ENCODE results near the gene HOXA4. TPM values are rescaled to one million over a fixed set of nuclear protein-coding genes. Genes with fewer than 3 reads are reported as not detected.

HOXA4 gene
- total and polyA plus RNA-seq, 9 donors, result 3.2 to 26.2 (median 22.6) TPM

- peaks cover 71% of the 10 kb centered on the region for H3K27me3 ChIP-seq (ENCODE audit: control insufficient read depth, insufficient read depth, low read length)
- peaks cover 81% of the 10 kb centered on the region for H3K4me1 ChIP-seq (ENCODE audit: control insufficient read depth, insufficient read depth, low read length)
- WGBS (ENCODE audit: insufficient coverage), result 34% methylated on average over 17 of the region's 22 CpGs
- H3K27ac ChIP-seq (ENCODE audit: low read length), result peak overlapping the region; percentile 94
- no peaks in the 10 kb centered on the region for H3K9me3 ChIP-seq (replicated peaks; ENCODE audit: control insufficient read depth, low read depth, low read length)
- H3K4me3 ChIP-seq (ENCODE audit: low read length), result peak overlapping the region; percentile 79
- no peak for DNase-seq
- H3K36me3 ChIP-seq (ENCODE audit: control insufficient read depth, insufficient read depth, low read length), result peaks cover 10% of the 10 kb centered on the region
These were observed 22.4 kb upstream of the HOXA4 start for GRCh38 chr7:27152816-27153442.

DNA sequence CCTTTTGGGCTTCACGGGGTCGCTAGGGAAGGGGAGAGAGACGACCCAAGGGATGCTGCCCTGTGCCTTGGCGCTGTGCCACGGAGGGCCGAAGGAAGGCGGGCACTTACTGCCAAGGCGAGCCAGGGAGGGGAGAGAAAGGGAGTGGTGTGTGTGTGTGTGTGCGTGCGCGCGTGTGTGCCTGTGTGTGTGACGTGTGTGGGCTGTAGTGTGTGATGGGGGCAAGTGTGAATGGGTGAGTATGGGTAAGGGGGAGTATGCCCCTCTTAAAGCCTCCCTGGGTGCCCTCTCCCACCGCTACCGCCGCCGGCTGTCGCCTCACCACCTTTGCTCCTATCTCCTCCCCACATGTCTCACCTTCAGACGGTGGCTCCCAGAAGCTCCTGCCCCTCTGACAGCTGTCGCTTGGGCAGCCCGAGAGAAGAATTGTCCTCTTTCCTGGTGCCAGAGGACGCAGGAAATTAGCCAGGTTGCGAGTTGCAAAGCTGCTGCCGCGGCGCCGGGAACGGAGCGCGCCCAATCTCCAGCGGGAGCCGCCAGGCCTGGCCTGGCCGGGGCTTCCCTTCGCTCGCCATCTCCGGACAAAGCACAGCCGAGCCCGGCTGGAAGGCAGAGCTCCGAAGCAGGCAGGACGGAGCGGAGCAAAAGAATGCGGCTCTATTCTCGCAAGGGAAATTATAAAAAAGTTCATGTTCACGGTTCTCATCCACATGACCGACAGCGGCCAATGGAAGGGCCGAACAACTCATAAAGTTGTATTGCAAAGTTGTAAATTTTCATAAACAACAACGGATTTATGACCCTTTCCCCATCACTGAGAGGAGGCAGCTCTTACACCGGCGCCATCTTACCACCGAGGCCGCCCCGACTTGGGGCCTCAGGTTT is 21.6 kb upstream of the HOXA4 start, which contains the start of gene HOXA3:
HOXA3 (minus strand) TSS at position 653 of the 885 bp plus-strand sequence. CDS start 41,943 bp downstream, outside the sequence.
- DNase-seq, result peak; percentile 94
- Histone ChIP-seq H3K9me3 (replicated peaks; ENCODE audit: control insufficient read depth, low read depth, low read length) (no peaks in the 10 kb centered on the region), H3K27ac (ENCODE audit: low read length) (peak within 1 kb of the TSS; percentile 94), H3K4me3 (ENCODE audit: low read length) (peak within 1 kb of the TSS; percentile 79), H3K36me3 (ENCODE audit: control insufficient read depth, insufficient read depth, low read length) (peaks cover 10% of the 10 kb centered on the region), H3K4me1 (ENCODE audit: control insufficient read depth, insufficient read depth, low read length) (peaks cover 81% of the 10 kb centered on the region), H3K27me3 (ENCODE audit: control insufficient read depth, insufficient read depth, low read length) (peaks cover 67% of the 10 kb centered on the region)
- 2% methylated on average over 42 of the region's 53 CpGs for WGBS (ENCODE audit: insufficient coverage)

GRCh38 chr7:27151341-27151930 is 20.9 kb upstream of the HOXA4 start:
- peaks cover 14% of the 10 kb centered on the region for H3K36me3 ChIP-seq (ENCODE audit: control insufficient read depth, insufficient read depth, low read length)
- peak overlapping the region; percentile 94 for H3K27ac ChIP-seq (ENCODE audit: low read length)
- peak overlapping the region; percentile 79 for H3K4me3 ChIP-seq (ENCODE audit: low read length)
- H3K27me3 ChIP-seq (ENCODE audit: control insufficient read depth, insufficient read depth, low read length), result peaks cover 68% of the 10 kb centered on the region
- no peaks in the 10 kb centered on the region for H3K9me3 ChIP-seq (replicated peaks; ENCODE audit: control insufficient read depth, low read depth, low read length)
- no peak for DNase-seq
- 2% methylated on average over 19 of the region's 27 CpGs for WGBS (ENCODE audit: insufficient coverage)
- H3K4me1 ChIP-seq (ENCODE audit: control insufficient read depth, insufficient read depth, low read length), result peaks cover 84% of the 10 kb centered on the region

DNA sequence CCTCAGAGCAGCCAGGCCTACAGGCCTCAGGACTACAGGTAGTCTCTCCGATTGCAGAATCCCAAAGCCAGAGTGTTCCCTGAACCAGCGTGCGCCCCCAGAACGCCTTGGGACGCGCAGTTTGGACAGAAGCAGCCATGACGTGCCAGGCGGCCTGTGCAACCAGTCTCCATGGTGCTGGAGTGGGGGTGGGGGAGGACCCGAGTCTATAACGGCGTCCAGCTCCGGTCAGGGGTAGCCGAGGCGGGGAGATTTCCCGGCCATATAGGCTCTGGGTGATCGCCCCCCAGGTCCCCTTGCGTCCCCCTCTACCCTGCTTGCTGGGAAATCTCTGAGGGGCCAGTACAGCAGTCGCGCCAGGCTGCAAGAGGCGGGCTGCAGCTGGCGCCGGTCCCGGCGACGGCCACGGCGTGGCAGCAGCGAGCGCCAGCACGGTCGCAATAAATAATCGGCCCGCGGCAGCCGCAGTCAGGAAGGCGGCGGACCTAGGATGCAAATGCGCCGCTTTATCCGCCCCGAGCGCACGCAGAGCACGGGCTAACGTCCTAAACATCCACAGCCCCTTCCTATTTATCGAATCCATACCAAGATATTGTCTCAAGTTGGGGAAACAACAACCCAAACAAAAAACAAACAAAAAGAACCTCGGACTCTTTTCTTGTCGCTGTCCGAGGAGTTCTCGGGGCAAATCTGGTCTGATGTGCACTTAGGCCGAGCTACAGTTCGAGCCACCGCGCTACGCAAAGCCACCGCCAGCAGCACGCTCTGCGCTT is 20.2 kb upstream of the HOXA4 start:
- H3K36me3 ChIP-seq (ENCODE audit: control insufficient read depth, insufficient read depth, low read length), result peaks cover 16% of the 10 kb centered on the region
- WGBS (ENCODE audit: insufficient coverage), result 2% methylated on average over 53 of the region's 58 CpGs
- H3K9me3 ChIP-seq (replicated peaks; ENCODE audit: control insufficient read depth, low read depth, low read length), result no peaks in the 10 kb centered on the region
- H3K4me1 ChIP-seq (ENCODE audit: control insufficient read depth, insufficient read depth, low read length), result peaks cover 88% of the 10 kb centered on the region
- H3K4me3 ChIP-seq (ENCODE audit: low read length), result peak overlapping the region; percentile 79
- H3K27me3 ChIP-seq (ENCODE audit: control insufficient read depth, insufficient read depth, low read length), result peaks cover 65% of the 10 kb centered on the region
- DNase-seq, result peak; percentile 92
- H3K27ac ChIP-seq (ENCODE audit: low read length), result peak overlapping the region; percentile 94

DNA sequence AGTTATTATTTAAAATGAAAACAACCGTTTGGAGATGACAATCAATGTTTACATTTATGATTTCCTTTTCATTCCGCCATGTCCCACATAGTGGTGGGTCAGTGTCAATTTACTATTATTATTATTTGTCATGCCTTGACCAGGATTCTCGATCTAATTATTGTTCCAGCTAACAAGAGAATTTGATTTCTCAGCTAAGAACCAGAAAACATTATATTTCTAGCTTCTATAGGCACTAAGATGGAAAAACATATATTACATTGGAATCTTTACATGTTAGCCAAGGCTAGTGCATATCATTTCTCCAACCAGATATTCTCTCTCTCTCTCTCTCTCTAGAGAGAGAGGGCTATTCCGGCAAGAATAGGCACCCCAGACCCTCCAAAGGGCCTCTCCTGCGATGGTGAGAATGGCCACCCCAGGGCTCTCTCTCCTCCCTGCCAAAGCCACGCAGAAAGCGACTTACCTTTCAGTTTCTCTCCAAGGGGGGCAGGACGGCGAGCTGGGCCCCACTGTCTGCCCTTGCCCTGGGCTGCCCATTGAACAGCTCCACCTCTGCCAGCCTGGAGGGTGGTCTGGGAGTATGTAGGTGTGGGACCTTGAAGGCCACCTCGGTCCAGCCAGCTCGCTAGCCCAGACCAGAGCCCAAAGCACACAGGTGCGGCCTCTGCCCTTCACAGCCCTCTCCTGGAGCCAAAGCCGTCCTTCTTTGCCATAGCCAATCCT is 19.4 kb upstream of the HOXA4 start:
- peaks cover 63% of the 10 kb centered on the region for H3K27me3 ChIP-seq (ENCODE audit: control insufficient read depth, insufficient read depth, low read length)
- WGBS (ENCODE audit: insufficient coverage), result 31% methylated on average over 7 of the region's 13 CpGs
- peaks cover 22% of the 10 kb centered on the region for H3K36me3 ChIP-seq (ENCODE audit: control insufficient read depth, insufficient read depth, low read length)
- H3K9me3 ChIP-seq (replicated peaks; ENCODE audit: control insufficient read depth, low read depth, low read length), result no peaks in the 10 kb centered on the region
- H3K4me3 ChIP-seq (ENCODE audit: low read length), result peak overlapping the region; percentile 79
- no peak for DNase-seq
- H3K27ac ChIP-seq (ENCODE audit: low read length), result peak overlapping the region; percentile 94
- H3K4me1 ChIP-seq (ENCODE audit: control insufficient read depth, insufficient read depth, low read length), result peaks cover 87% of the 10 kb centered on the region

- Histone ChIP-seq H3K4me3 (ENCODE audit: low read length) (peak overlapping the region; percentile 79), H3K27me3 (ENCODE audit: control insufficient read depth, insufficient read depth, low read length) (peaks cover 60% of the 10 kb centered on the region), H3K27ac (ENCODE audit: low read length) (peak overlapping the region; percentile 94), H3K36me3 (ENCODE audit: control insufficient read depth, insufficient read depth, low read length) (peaks cover 24% of the 10 kb centered on the region), H3K4me1 (ENCODE audit: control insufficient read depth, insufficient read depth, low read length) (peaks cover 86% of the 10 kb centered on the region), H3K9me3 (replicated peaks; ENCODE audit: control insufficient read depth, low read depth, low read length) (no peaks in the 10 kb centered on the region)
- WGBS (ENCODE audit: insufficient coverage), result 31% methylated on average over 25 of the region's 30 CpGs
- DNase-seq, result peak; percentile 55
These were observed 18.4 kb upstream of the HOXA4 start for GRCh38 chr7:27148756-27149641.

- Histone ChIP-seq H3K36me3 (ENCODE audit: control insufficient read depth, insufficient read depth, low read length) (peaks cover 25% of the 10 kb centered on the region), H3K4me1 (ENCODE audit: control insufficient read depth, insufficient read depth, low read length) (peaks cover 84% of the 10 kb centered on the region), H3K27ac (ENCODE audit: low read length) (peak overlapping the region; percentile 94), H3K9me3 (replicated peaks; ENCODE audit: control insufficient read depth, low read depth, low read length) (no peaks in the 10 kb centered on the region), H3K27me3 (ENCODE audit: control insufficient read depth, insufficient read depth, low read length) (peaks cover 57% of the 10 kb centered on the region), H3K4me3 (ENCODE audit: low read length) (peak overlapping the region; percentile 79)
- peak; percentile 64 for DNase-seq
- WGBS (ENCODE audit: insufficient coverage), result 14% methylated on average over 28 of the region's 28 CpGs
These were observed 17.6 kb upstream of the HOXA4 start for GRCh38 chr7:27148031-27148755.

DNA sequence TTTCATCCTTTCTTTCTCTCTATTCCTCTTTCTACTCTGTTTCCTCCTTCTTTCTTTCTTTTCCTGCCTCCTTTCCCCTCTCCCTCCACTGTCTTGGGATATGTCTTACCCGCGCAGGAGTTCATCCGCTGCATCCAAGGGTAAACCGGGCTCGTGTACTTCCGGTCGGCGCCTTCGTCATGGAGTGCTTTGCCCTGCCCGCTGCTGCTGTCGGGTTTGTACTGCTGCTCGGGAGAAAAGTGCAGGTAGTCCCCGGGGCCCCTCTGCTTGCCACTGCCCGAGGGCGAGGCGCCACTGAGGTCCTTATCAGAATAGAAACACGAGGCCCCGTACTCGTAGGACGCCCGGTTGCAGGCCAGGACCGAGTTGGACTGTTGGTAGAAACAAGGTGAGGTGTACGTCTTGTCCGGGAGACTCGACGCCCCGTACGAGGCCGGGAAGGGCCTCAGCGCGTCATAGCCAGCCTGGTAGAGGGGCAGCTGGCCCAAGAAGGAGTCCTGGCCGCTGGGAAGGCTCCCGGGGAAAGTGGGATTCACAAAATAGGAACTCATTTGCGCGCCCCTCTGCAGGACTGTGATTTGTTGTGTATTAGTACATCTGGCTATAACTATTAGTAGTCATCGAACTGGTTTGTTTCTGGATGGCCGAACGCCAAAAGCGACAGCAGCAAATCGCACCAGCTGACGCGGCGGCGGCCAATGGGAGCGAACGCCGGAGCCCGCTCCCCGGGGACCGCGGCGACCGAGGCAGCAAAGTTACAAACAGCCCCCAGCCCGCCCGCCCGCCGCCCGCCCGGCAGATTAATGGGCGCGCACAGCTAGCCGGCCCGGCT is 16.9 kb upstream of the HOXA4 start, which contains the start of gene HOXA6:
HOXA6 (minus strand) TSS at position 576 of the 832 bp plus-strand sequence; CDS start at position 551, 25 bp downstream.
- DNase-seq, result peak; percentile 84
- 19% methylated on average over 63 of the region's 63 CpGs for WGBS (ENCODE audit: insufficient coverage)
- peaks cover 52% of the 10 kb centered on the region for H3K27me3 ChIP-seq (ENCODE audit: control insufficient read depth, insufficient read depth, low read length)
- peaks cover 28% of the 10 kb centered on the region for H3K36me3 ChIP-seq (ENCODE audit: control insufficient read depth, insufficient read depth, low read length)
- H3K27ac ChIP-seq (ENCODE audit: low read length), result peak within 1 kb of the TSS; percentile 94
- peaks cover 79% of the 10 kb centered on the region for H3K4me1 ChIP-seq (ENCODE audit: control insufficient read depth, insufficient read depth, low read length)
- H3K4me3 ChIP-seq (ENCODE audit: low read length), result peak within 1 kb of the TSS; percentile 79
- H3K9me3 ChIP-seq (replicated peaks; ENCODE audit: control insufficient read depth, low read depth, low read length), result no peaks in the 10 kb centered on the region
